HepG2 (cell line): ENCODE measurements around the gene TPTE2. TPM values are rescaled to one million over a fixed set of nuclear protein-coding genes. Genes with fewer than 3 reads are reported as not detected.
A peak's percentile ranks its signal among the peaks of the same experiment; 100 is the strongest.

ENCODE experiments used
- ATAC-seq: fragments of 200-7000 bp; cut with Tn5 transposase; 3 replicates; pipeline ENCODE4 v1.9.1; 2020; ENCODE audit warnings: mild to moderate bottlenecking, moderate library complexity
- BruUV-seq: library from RNA; stranded (reverse); fragments of 400-500 nt; replicated peaks from 2 replicates; lab custom pipeline; 2021; lab: Mats Ljungman, UMichigan
- CTCF ChIA-PET: fragments of 300-600 bp; formaldehyde crosslinking; extraction: SDS; loops from one replicate; lab custom pipeline; 2021; ENCODE audit warnings: low total read pairs, inconsistent platforms, low intra/inter-chr PET ratio; lab: Yijun Ruan, JAX
- POLR2A ChIA-PET: fragments of 350-600 bp; sonication (Branson Sonifier 250); formaldehyde crosslinking; loops from one replicate; lab custom pipeline; 2020; ENCODE audit warnings: antibody characterized with exemption, inconsistent platforms; lab: Yijun Ruan, JAX
- DNase-seq: peaks from one replicate; pipeline ENCODE4 v3.0.0-alpha.2; 2015; ENCODE audit warnings: low spot score
- FAIRE-seq: peaks from 3 replicates; lab custom pipeline; 2011; peaks lifted over from hg19 to GRCh38; lab: Jason Lieb, UNC
- H2AFZ ChIP-seq: one replicate; pipeline ENCODE4 v1.6.1; 2011; ENCODE audit warnings: low read length, inconsistent platforms
- H3K27ac ChIP-seq: fragments of 300-600 bp; 3 replicates; pipeline ENCODE4 v1.8.0; 2011; ENCODE audit warnings: mixed run types, mild to moderate bottlenecking, mixed read lengths, low read length, inconsistent platforms; ENCODE audit not compliant: insufficient read depth; ENCODE audit errors: extremely low read length
- H3K27me3 ChIP-seq, 2 experiments: fragments of 200-600 bp in 1 of 2; 2 replicates in 1 of 2; 3 replicates in 1 of 2; pipeline versions ENCODE4 v1.6.0 to v1.8.0; 2011; ENCODE audit warnings: low read length in 2 of 2, mild to moderate bottlenecking in 2 of 2, moderate library complexity in 2 of 2, inconsistent platforms in 1 of 2; ENCODE audit not compliant: insufficient read depth in 2 of 2, control insufficient read depth in 1 of 2
- H3K36me3 ChIP-seq, 2 experiments: fragments of 200-600 bp in 1 of 2; replicated peaks in 1 of 2; 2 replicates in 1 of 2; 3 replicates in 1 of 2; pipeline versions ENCODE4 v1.5.1 to v1.8.0; 2011; ENCODE audit warnings: low read length in 2 of 2, inconsistent platforms in 1 of 2; ENCODE audit not compliant: insufficient read depth in 2 of 2, control insufficient read depth in 1 of 2
- H3K4me1 ChIP-seq: 2 replicates; pipeline ENCODE4 v1.5.1; 2012; ENCODE audit warnings: low read length, inconsistent platforms; ENCODE audit not compliant: insufficient read depth
- H3K4me2 ChIP-seq: 2 replicates; pipeline ENCODE4 v1.6.0; 2011; ENCODE audit warnings: low read depth, low read length, inconsistent platforms
- H3K4me3 ChIP-seq, 3 experiments: fragments of 200-600 bp in 1 of 3; sonication (generic), shearing (Covaris generic) in 1 of 3; replicated peaks in 1 of 3; 2 replicates each; pipeline ENCODE4 v1.5.1; 2011 to 2016; ENCODE audit warnings: low read length in 3 of 3, inconsistent platforms in 2 of 3, low read depth in 2 of 3, mild to moderate bottlenecking in 2 of 3, control low read depth in 1 of 3, mixed read lengths in 1 of 3; ENCODE audit not compliant: insufficient read depth in 1 of 3
- H3K79me2 ChIP-seq: one replicate; pipeline ENCODE4 v1.6.1; 2011; ENCODE audit warnings: low read length, inconsistent platforms; ENCODE audit not compliant: insufficient read depth
- H3K9ac ChIP-seq: 2 replicates; pipeline ENCODE4 v1.6.0; 2011; ENCODE audit warnings: mild to moderate bottlenecking, low read depth, low read length, inconsistent platforms; ENCODE audit not compliant: insufficient read depth
- H3K9me3 ChIP-seq: 2 replicates; pipeline ENCODE4 v1.5.1; 2012; ENCODE audit warnings: mild to moderate bottlenecking, low read length
- H4K20me1 ChIP-seq: 2 replicates; pipeline ENCODE4 v1.6.0; 2011; ENCODE audit warnings: inconsistent platforms, mild to moderate bottlenecking, low read length, moderate library complexity; ENCODE audit not compliant: insufficient read depth
- ATAD3A ChIP-seq: sonication (generic); formaldehyde crosslinking; IDR thresholded peaks from 2 replicates; pipeline ENCODE4 v1.4.0; 2020; ENCODE audit warnings: missing genetic modification reagents
- GLI4 ChIP-seq: sonication (generic); formaldehyde crosslinking; IDR thresholded peaks from 2 replicates; pipeline ENCODE4 v1.5.1; 2020; ENCODE audit warnings: missing genetic modification reagents, mild to moderate bottlenecking, moderate library complexity, borderline replicate concordance
- ONECUT2 ChIP-seq: sonication (generic); formaldehyde crosslinking; IDR thresholded peaks from 2 replicates; pipeline ENCODE4 v1.4.0; 2020; ENCODE audit warnings: missing genetic modification reagents
- PHF20 ChIP-seq: sonication (generic); formaldehyde crosslinking; IDR thresholded peaks from 2 replicates; pipeline ENCODE4 v1.5.0; 2020; ENCODE audit warnings: mild to moderate bottlenecking, missing genetic modification reagents
- ZBTB38 ChIP-seq: sonication (generic); formaldehyde crosslinking; IDR thresholded peaks from 2 replicates; pipeline ENCODE4 v1.5.1; 2020; ENCODE audit warnings: mild to moderate bottlenecking, missing genetic modification reagents
- ZNF143 ChIP-seq: sonication (generic); formaldehyde crosslinking; IDR thresholded peaks from 2 replicates; pipeline ENCODE4 v1.4.0; 2020; ENCODE audit warnings: missing genetic modification reagents
- ZNF263 ChIP-seq: sonication (generic); formaldehyde crosslinking; IDR thresholded peaks from 2 replicates; pipeline ENCODE4 v1.4.0; 2020; ENCODE audit warnings: missing genetic modification reagents
- WGBS: methylation state at CpG from one replicate; pipeline ENCODE4 v1.1.6; 2017; ENCODE audit warnings: low lambda C conversion rate; 5-methylcytosine and 5-hydroxymethylcytosine counted together
- in situ Hi-C: cut with HindIII; loops from 2 replicates; pipeline ENCODE4 v1.10.0; 2017; ENCODE audit warnings: low pct_unique_long_range_greater_than_20kb; ENCODE audit not compliant: extremely low pct_ligation_motif_present
- intact Hi-C: fragments of 100-400 bp; cut with micrococcal nuclease; formaldehyde crosslinking; loops from one replicate; pipeline ENCODE4 v1.10.0; 2022; ENCODE audit not compliant: unreplicated experiment
- polyA plus RNA-seq, 8 experiments: library from polyadenylated mRNA; depleted of rRNA in 3 of 8; stranded (reverse) in 7 of 8; unstranded in 1 of 8; fragments of >200 nt; fragmentation: Illumina TruSeq in 4 of 8; extraction: Trizol in 4 of 8; gene quantifications; 2 replicates each; pipeline versions ENCODE4 v1.2.1 to v1.2.3, GENCODE V29; 2011 to 2016; ENCODE audit warnings: low read depth in 4 of 8, missing spikeins in 1 of 8, mixed read lengths in 1 of 8; ENCODE audit not compliant: insufficient read depth in 1 of 8
- total RNA-seq, 5 experiments: library from RNA; depleted of rRNA; stranded (reverse); fragments of >200 nt; fragmentation: Illumina TruSeq; extraction: Trizol; gene quantifications; 2 replicates each; pipeline ENCODE4 v1.2.3, GENCODE V29; 2016; ENCODE audit warnings: low read depth in 1 of 5

The TPTE2 gene
- total and polyA plus RNA-seq, 2 of the 13 experiments (the other 11 are each of a cell fraction or from before 2014, with no cell fraction given), result 0.07 TPM; not detected in 1

GRCh38 chr13:19596086-19596485 is 34.8 kb upstream of the TPTE2 start:
- POLR2A ChIA-PET, result no interaction called here
- no peak overlapping the region for H3K9ac ChIP-seq
- in situ Hi-C loops, result loop anchor here (10.0 kb wide), 1 partner anchor 441 kb away; no protein-coding TSS in a partner anchor
- DNase-seq (no peak), ATAC-seq (peak; percentile 39), FAIRE-seq (no peak)
- peak overlapping the region; percentile 8; the same call in 1 of the 2 replicates for H3K4me2 ChIP-seq
- TF ChIP-seq ZBTB38 (CRISPR knock-in tag) (0 out of 2 replicates have a peak, but pooled peaks have one; percentile 24), ZNF263 (CRISPR knock-in tag) (peak; percentile 87), GLI4 (no peak), PHF20 (no peak)
- H3K27ac ChIP-seq, result peak overlapping the region; percentile 42
- H3K4me1 ChIP-seq, result peaks cover 85% of the 10 kb centered on the region
- H3K4me3 ChIP-seq, result no peak overlapping the region
- H3K9me3 ChIP-seq, result no peaks in the 10 kb centered on the region
- H2AFZ ChIP-seq, result no peak overlapping the region
- 56% methylated on average over 3 of the region's 3 CpGs for WGBS
- H3K27me3 ChIP-seq, result no peaks in the 10 kb centered on the region
- no peaks in the 10 kb centered on the region for H3K79me2 ChIP-seq
- H4K20me1 ChIP-seq, result no peaks in the 10 kb centered on the region
- no peaks in the 10 kb centered on the region for H3K36me3 ChIP-seq
- BruUV-seq, result no TSS peak
- CTCF ChIA-PET, result no interaction called here
- intact Hi-C loops, result no loop called here

- H3K9ac ChIP-seq, result no peak overlapping the region
- DNase-seq (no peak), ATAC-seq (no peak), FAIRE-seq (no peak)
- no peaks in the 10 kb centered on the region for H3K27me3 ChIP-seq
- no peaks in the 10 kb centered on the region for H3K79me2 ChIP-seq
- no peak overlapping the region for H3K4me3 ChIP-seq
- H3K27ac ChIP-seq, result no peak overlapping the region
- POLR2A ChIA-PET, result interaction anchor here (0.8 to 1.4 kb wide), 2 partner anchors 9 to 41 kb away, joined by 4 to 5 read pairs; partner anchors contain the start of gene MPHOSPH8
- CTCF ChIA-PET, result no interaction called here
- TF ChIP-seq ONECUT2 (peak; percentile 64; the same call in 1 of the 2 replicates), ZNF143 (peak; percentile 47; the same call in 1 of the 2 replicates), ATAD3A (no peak)
- no peaks in the 10 kb centered on the region for H3K36me3 ChIP-seq
- BruUV-seq, result no TSS peak
- in situ Hi-C loops, result loop anchor here (10.0 kb wide), 1 partner anchor 438 kb away; no protein-coding TSS in a partner anchor
- peaks cover 73% of the 10 kb centered on the region for H3K4me1 ChIP-seq
- no peaks in the 10 kb centered on the region for H3K9me3 ChIP-seq
- intact Hi-C loops, result no loop called here
- H4K20me1 ChIP-seq, result no peaks in the 10 kb centered on the region
- H3K4me2 ChIP-seq, result no peak overlapping the region
- no peak overlapping the region for H2AFZ ChIP-seq
- 100% methylated on average over 1 of the region's 1 CpG for WGBS
Observed at GRCh38 chr13:19592657-19593180, 31.4 kb upstream of the TPTE2 start.
